H1 (cell line): ENCODE measurements around the gene TFAP2C. TPM values are rescaled to one million over a fixed set of nuclear protein-coding genes. Genes with fewer than 3 reads are reported as not detected.

Experiments
- CTCF ChIA-PET: fragments of 300-600 bp; sonication (Branson Sonifier 250); formaldehyde crosslinking; loops from one replicate; lab custom pipeline; 2021; ENCODE audit not compliant: partially characterized antibody; lab: Charles Lee
- POLR2A ChIA-PET: fragments of 300-600 bp; sonication (Branson Sonifier 250); formaldehyde crosslinking; loops from one replicate; lab custom pipeline; 2021; ENCODE audit warnings: inconsistent platforms; ENCODE audit not compliant: partially characterized antibody; lab: Charles Lee
- DNase-seq, 2 experiments: peaks; one replicate each; pipeline versions ENCODE4 v3.0.0 to v3.0.0-alpha.2; 2010 to 2022; ENCODE audit warnings: low spot score in 2 of 2, low read depth in 1 of 2, mixed read lengths in 1 of 2
- FAIRE-seq: peaks from 2 replicates; lab custom pipeline; 2011; peaks lifted over from hg19 to GRCh38; lab: Jason Lieb, UNC
- H2AFZ ChIP-seq: 2 replicates; pipeline ENCODE4 v1.8.1; 2012; ENCODE audit warnings: low read length, inconsistent platforms
- H2AK5ac ChIP-seq: 2 replicates; pipeline ENCODE4 v1.6.1; 2013; ENCODE audit warnings: low read depth, low read length
- H2BK120ac ChIP-seq: replicated peaks from 2 replicates; pipeline ENCODE3; 2013; ENCODE audit warnings: low read depth, low read length, inconsistent platforms
- H2BK12ac ChIP-seq: 2 replicates; pipeline ENCODE4 v1.6.1; 2013; ENCODE audit warnings: low read depth, low read length
- H2BK15ac ChIP-seq: 2 replicates; pipeline ENCODE4 v1.6.1; 2013; ENCODE audit warnings: low read length
- H2BK20ac ChIP-seq: 2 replicates; pipeline ENCODE4 v1.6.1; 2013; ENCODE audit warnings: low read length
- H2BK5ac ChIP-seq: 2 replicates; pipeline ENCODE4 v1.6.1; 2013; ENCODE audit warnings: low read depth, low read length
- H3K14ac ChIP-seq: 2 replicates; pipeline ENCODE4 v1.6.1; 2013; ENCODE audit warnings: inconsistent platforms; ENCODE audit not compliant: insufficient read length
- H3K18ac ChIP-seq: 2 replicates; pipeline ENCODE4 v1.6.1; 2013; ENCODE audit warnings: low read length; ENCODE audit errors: extremely low read depth
- H3K23ac ChIP-seq: 2 replicates; pipeline ENCODE4 v1.6.1; 2013; ENCODE audit warnings: inconsistent platforms; ENCODE audit not compliant: insufficient read length
- H3K23me2 ChIP-seq: 2 replicates; pipeline ENCODE4 v1.6.1; 2013; ENCODE audit warnings: low read depth, low read length
- H3K27ac ChIP-seq: 2 replicates; pipeline ENCODE4 v1.6.1; 2011; ENCODE audit warnings: low read depth, low read length, inconsistent platforms
- H3K27me3 ChIP-seq, 4 experiments: replicated peaks in 1 of 4; 1 replicate in 1 of 4; 2 replicates in 3 of 4; pipeline versions ENCODE4 v1.6.1 to v1.8.1; 2011 to 2013; ENCODE audit warnings: low read length in 3 of 4, mild to moderate bottlenecking in 3 of 4, inconsistent platforms in 2 of 4, mixed read lengths in 2 of 4, moderate library complexity in 1 of 4; ENCODE audit not compliant: control insufficient read depth in 3 of 4, insufficient read depth in 3 of 4; ENCODE audit errors: extremely low read depth in 1 of 4
- H3K36me3 ChIP-seq, 4 experiments: 2 replicates each; pipeline versions ENCODE4 v1.6.1 to v1.8.1; 2011 to 2013; ENCODE audit warnings: mild to moderate bottlenecking in 4 of 4, low read length in 3 of 4, moderate library complexity in 2 of 4, control low read depth in 1 of 4, inconsistent platforms in 1 of 4; ENCODE audit not compliant: insufficient read depth in 4 of 4, control insufficient read depth in 2 of 4
- H3K4ac ChIP-seq: replicated peaks from 2 replicates; pipeline ENCODE3; 2013; ENCODE audit warnings: low read length, low read depth, mixed read lengths, inconsistent platforms; ENCODE audit not compliant: insufficient read length
- H3K4me1 ChIP-seq, 4 experiments: replicated peaks in 1 of 4; 1 replicate in 1 of 4; 2 replicates in 3 of 4; pipeline versions ENCODE4 v1.6.1 to v1.8.1; 2011 to 2013; ENCODE audit warnings: low read length in 3 of 4, inconsistent platforms in 2 of 4, mixed read lengths in 1 of 4; ENCODE audit not compliant: insufficient read depth in 4 of 4, control insufficient read depth in 3 of 4
- H3K4me2 ChIP-seq, 2 experiments: 2 replicates each; pipeline versions ENCODE4 v1.6.1 to v1.8.1; 2011 to 2013; ENCODE audit warnings: low read depth in 2 of 2, low read length in 2 of 2, control low read depth in 1 of 2, inconsistent platforms in 1 of 2, mild to moderate bottlenecking in 1 of 2; ENCODE audit not compliant: insufficient read depth in 1 of 2
- H3K4me3 ChIP-seq, 4 experiments: fragments of 200-600, 300-600 bp in 1 of 4; sonication (generic), shearing (Covaris generic), sonication (Bioruptor Twin) in 1 of 4; 2 replicates each; pipeline versions ENCODE4 v1.5.1 to v1.8.1; 2011 to 2016; ENCODE audit warnings: low read length in 4 of 4, low read depth in 3 of 4, control low read depth in 2 of 4, inconsistent platforms in 2 of 4, mild to moderate bottlenecking in 2 of 4, mixed read lengths in 1 of 4, moderate library complexity in 1 of 4; ENCODE audit not compliant: insufficient read depth in 2 of 4; ENCODE audit errors: extremely low read depth in 1 of 4
- H3K56ac ChIP-seq: replicated peaks from 2 replicates; pipeline ENCODE3; 2013; ENCODE audit warnings: low read depth, mild to moderate bottlenecking, mixed read lengths, low read length, inconsistent platforms; ENCODE audit not compliant: insufficient read length
- H3K79me1 ChIP-seq: 2 replicates; pipeline ENCODE4 v1.6.1; 2013; ENCODE audit warnings: low read depth, low read length, control low read depth
- H3K79me2 ChIP-seq, 2 experiments: 2 replicates each; pipeline versions ENCODE4 v1.6.1 to v1.8.1; 2012 to 2013; ENCODE audit warnings: low read length in 2 of 2, mild to moderate bottlenecking in 2 of 2, inconsistent platforms in 1 of 2; ENCODE audit not compliant: insufficient read depth in 2 of 2, control insufficient read depth in 1 of 2
- H3K9ac ChIP-seq, 4 experiments: replicated peaks in 1 of 4; 1 replicate in 1 of 4; 2 replicates in 3 of 4; pipeline versions ENCODE4 v1.6.1 to v1.8.1; 2011 to 2013; ENCODE audit warnings: low read depth in 3 of 4, low read length in 3 of 4, control low read depth in 2 of 4, mild to moderate bottlenecking in 2 of 4, moderate library complexity in 2 of 4, inconsistent platforms in 1 of 4; ENCODE audit errors: extremely low read depth in 1 of 4
- H3K9me3 ChIP-seq, 2 experiments: 2 replicates each; pipeline versions ENCODE4 v1.6.1 to v1.8.1; 2012 to 2013; ENCODE audit warnings: mild to moderate bottlenecking in 2 of 2, moderate library complexity in 2 of 2, control low read depth in 1 of 2, inconsistent platforms in 1 of 2, low read depth in 1 of 2, low read length in 1 of 2, mixed read lengths in 1 of 2; ENCODE audit not compliant: insufficient read depth in 2 of 2
- H4K20me1 ChIP-seq, 2 experiments: replicated peaks in 1 of 2; 2 replicates each; pipeline versions ENCODE3 to v1.8.1; 2011 to 2013; ENCODE audit warnings: inconsistent platforms in 2 of 2, low read length in 2 of 2, mild to moderate bottlenecking in 1 of 2; ENCODE audit not compliant: insufficient read depth in 2 of 2, control insufficient read depth in 1 of 2
- H4K5ac ChIP-seq: 2 replicates; pipeline ENCODE4 v1.6.1; 2013; ENCODE audit warnings: low read length, low read depth, mixed read lengths, inconsistent platforms; ENCODE audit not compliant: insufficient read length
- H4K8ac ChIP-seq: 2 replicates; pipeline ENCODE4 v1.8.0; 2013; ENCODE audit warnings: mild to moderate bottlenecking, moderate library complexity, low read length, inconsistent platforms; ENCODE audit not compliant: insufficient read depth; ENCODE audit errors: extremely low read depth
- H4K91ac ChIP-seq: replicated peaks from 2 replicates; pipeline ENCODE3; 2013; ENCODE audit warnings: low read length, mixed read lengths, inconsistent platforms; ENCODE audit not compliant: insufficient read length
- CHD2 ChIP-seq: IDR thresholded peaks from 2 replicates; pipeline ENCODE4 v1.6.1; 2012; ENCODE audit warnings: low read length, improper control_type of control experiment
- KDM4A ChIP-seq: IDR thresholded peaks from one replicate; pipeline ENCODE4 v1.7.1; 2012; ENCODE audit warnings: low read depth, mild to moderate bottlenecking, moderate library complexity, low read length, inconsistent platforms; ENCODE audit not compliant: severe bottlenecking
- MAFK ChIP-seq: IDR thresholded peaks from 2 replicates; pipeline ENCODE4 v1.6.1; 2012; ENCODE audit warnings: low read depth, mild to moderate bottlenecking, improper control_type of control experiment, low read length
- RBBP5 ChIP-seq: IDR thresholded peaks from 2 replicates; pipeline ENCODE4 v1.7.1; 2012; ENCODE audit warnings: low read depth, mild to moderate bottlenecking, inconsistent platforms, low read length, moderate library complexity, borderline replicate concordance
- RXRA ChIP-seq: IDR thresholded peaks from 2 replicates; pipeline ENCODE4 v1.6.1; 2011; ENCODE audit warnings: low read depth, mild to moderate bottlenecking, low read length, moderate library complexity; ENCODE audit not compliant: insufficient read depth
- SIRT6 ChIP-seq: IDR thresholded peaks from one replicate; pipeline ENCODE4 v1.7.1; 2012; ENCODE audit warnings: low read length, inconsistent platforms
- YY1 ChIP-seq: IDR thresholded peaks from 2 replicates; pipeline ENCODE4 v1.6.1; 2011; ENCODE audit warnings: low read depth, mild to moderate bottlenecking, low read length
- WGBS, 2 experiments: shearing (Covaris generic) in 1 of 2; methylation state at CpG; one replicate each; pipeline versions ENCODE4 v1.1.6 to v1.1.7; 2013 to 2015; ENCODE audit warnings: low lambda C conversion rate in 2 of 2, mixed read lengths in 2 of 2, inconsistent platforms in 1 of 2, low coverage in 1 of 2, missing lambda C conversion rate in 1 of 2; ENCODE audit not compliant: insufficient replicate concordance in 2 of 2, insufficient coverage in 1 of 2, insufficient read length in 1 of 2; ENCODE audit errors: extremely low coverage in 1 of 2, missing lambda C conversion rate in 1 of 2; 5-methylcytosine and 5-hydroxymethylcytosine counted together
- polyA plus RNA-seq, 7 experiments: library from polyadenylated mRNA; depleted of rRNA in 3 of 7; stranded (reverse) in 5 of 7; unstranded in 2 of 7; fragments of >200 nt in 5 of 7; fragments of 200-250 nt in 2 of 7; gene quantifications; 1 replicate in 5 of 7; 2 replicates in 1 of 7; 4 replicates in 1 of 7; pipeline versions ENCODE4 v1.2.1 to v1.2.3, GENCODE V29; 2011 to 2013; ENCODE audit warnings: missing spikeins in 2 of 7, mixed read lengths in 2 of 7
- total RNA-seq: library from RNA; stranded (reverse); fragmentation: NEBNext Ultra II Directional; extraction: Animal tissue kit (Norgen Biotek cat#: 25700); gene quantifications from 2 replicates; pipeline ENCODE4 v1.2.1, GENCODE V29; 2021
- TF ChIP-seq, protein P1 (sequence below), 3 experiments: IDR thresholded peaks; 1 replicate in 2 of 3; 2 replicates in 1 of 3; pipeline versions ENCODE4 v1.5.1 to v1.6.1; 2011; ENCODE audit warnings: low read length in 3 of 3, mild to moderate bottlenecking in 3 of 3, inconsistent platforms in 2 of 3, low read depth in 1 of 3, moderate library complexity in 1 of 3; ENCODE audit not compliant: insufficient read depth in 1 of 3; ENCODE audit errors: control extremely low read depth in 1 of 3
- TF ChIP-seq, protein P2 (sequence below): IDR thresholded peaks from 2 replicates; pipeline ENCODE4 v1.6.1; 2011; ENCODE audit warnings: low read length, improper control_type of control experiment

The TFAP2C gene
- total and polyA plus RNA-seq, 2 of the 8 experiments (the other 6 are each of a cell fraction or from before 2014, with no cell fraction given), result 1.7 to 5.8 TPM

DNA sequence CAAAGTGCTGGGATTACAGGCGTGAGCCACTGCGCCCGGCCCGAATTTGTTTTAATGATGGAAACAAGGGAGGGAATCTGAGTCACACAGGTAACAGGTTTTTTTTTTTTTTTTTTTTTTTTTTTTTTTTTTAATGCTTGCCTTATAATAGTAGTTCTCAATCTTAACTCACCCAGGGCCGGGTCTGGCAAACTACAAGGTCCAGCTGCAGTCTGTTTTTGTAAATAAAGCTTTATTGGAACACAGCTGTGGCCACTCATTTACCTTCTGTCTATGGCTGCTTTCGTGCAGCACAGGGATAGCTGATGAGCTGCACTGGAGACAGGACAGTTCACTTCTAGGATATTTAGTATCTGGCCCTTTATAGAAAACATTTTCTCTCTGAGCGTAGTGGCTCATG is 58.0 kb downstream of the TFAP2C start:
- Histone ChIP-seq H3K23me2 (peaks cover 1% of the 10 kb centered on the region; the same call in 1 of the 2 replicates), H3K4me1 (peaks cover 5 to 12% (median 9%) of the 10 kb centered on the region in 4 experiments)
- TF ChIP-seq, protein P1, sequence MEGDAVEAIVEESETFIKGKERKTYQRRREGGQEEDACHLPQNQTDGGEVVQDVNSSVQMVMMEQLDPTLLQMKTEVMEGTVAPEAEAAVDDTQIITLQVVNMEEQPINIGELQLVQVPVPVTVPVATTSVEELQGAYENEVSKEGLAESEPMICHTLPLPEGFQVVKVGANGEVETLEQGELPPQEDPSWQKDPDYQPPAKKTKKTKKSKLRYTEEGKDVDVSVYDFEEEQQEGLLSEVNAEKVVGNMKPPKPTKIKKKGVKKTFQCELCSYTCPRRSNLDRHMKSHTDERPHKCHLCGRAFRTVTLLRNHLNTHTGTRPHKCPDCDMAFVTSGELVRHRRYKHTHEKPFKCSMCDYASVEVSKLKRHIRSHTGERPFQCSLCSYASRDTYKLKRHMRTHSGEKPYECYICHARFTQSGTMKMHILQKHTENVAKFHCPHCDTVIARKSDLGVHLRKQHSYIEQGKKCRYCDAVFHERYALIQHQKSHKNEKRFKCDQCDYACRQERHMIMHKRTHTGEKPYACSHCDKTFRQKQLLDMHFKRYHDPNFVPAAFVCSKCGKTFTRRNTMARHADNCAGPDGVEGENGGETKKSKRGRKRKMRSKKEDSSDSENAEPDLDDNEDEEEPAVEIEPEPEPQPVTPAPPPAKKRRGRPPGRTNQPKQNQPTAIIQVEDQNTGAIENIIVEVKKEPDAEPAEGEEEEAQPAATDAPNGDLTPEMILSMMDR (IDR thresholded peaks at IDR 0.05; ENCODE audit: control extremely low read depth in 1 of 3, insufficient read depth in 1 of 3, low read depth in 1 of 3, low read length in 3 of 3), result no peak
- TF ChIP-seq CHD2 (no peak), KDM4A (no peak), RBBP5 (no peak), YY1 (no peak), SIRT6 (no peak), RXRA (no peak), MAFK (no peak)
- TF ChIP-seq, protein P2, sequence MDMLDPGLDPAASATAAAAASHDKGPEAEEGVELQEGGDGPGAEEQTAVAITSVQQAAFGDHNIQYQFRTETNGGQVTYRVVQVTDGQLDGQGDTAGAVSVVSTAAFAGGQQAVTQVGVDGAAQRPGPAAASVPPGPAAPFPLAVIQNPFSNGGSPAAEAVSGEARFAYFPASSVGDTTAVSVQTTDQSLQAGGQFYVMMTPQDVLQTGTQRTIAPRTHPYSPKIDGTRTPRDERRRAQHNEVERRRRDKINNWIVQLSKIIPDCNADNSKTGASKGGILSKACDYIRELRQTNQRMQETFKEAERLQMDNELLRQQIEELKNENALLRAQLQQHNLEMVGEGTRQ, result no peak
- TF ChIP-seq, all 59 proteins: peak for 0
- Histone ChIP-seq H3K36me3 (no peaks in the 10 kb centered on the region), H2BK15ac (no peak overlapping the region), H4K20me1 (no peaks in the 10 kb centered on the region), H3K4me3 (no peak overlapping the region), H4K5ac (no peak overlapping the region), H3K27ac (no peak overlapping the region), H4K8ac (no peak overlapping the region), H2BK20ac (no peak overlapping the region), H4K91ac (no peak overlapping the region), H2AK5ac (no peak overlapping the region), H3K27me3 (no peaks in the 10 kb centered on the region), H2BK120ac (no peak overlapping the region), H3K9ac (no peak overlapping the region), H3K56ac (no peak overlapping the region), H3K14ac (no peak overlapping the region), H2BK12ac (no peak overlapping the region), H3K9me3 (no peaks in the 10 kb centered on the region), H3K4ac (no peak overlapping the region), H3K79me1 (no peaks in the 10 kb centered on the region), H3K79me2 (no peaks in the 10 kb centered on the region), H2AFZ (no peak overlapping the region), H3K23ac (no peak overlapping the region), H3K18ac (no peak overlapping the region), H2BK5ac (no peak overlapping the region), H3K4me2 (no peak overlapping the region)
- no peak for FAIRE-seq
- WGBS, 2 experiments, result 94% methylated on average over 7 of the region's 7 CpGs; no CpG with 5 or more reads in 1 of the 2 experiments
- POLR2A ChIA-PET, result no interaction called here
- no peak for DNase-seq
- CTCF ChIA-PET, result no interaction called here
